ENCODE measurements around the gene SLC16A12. TPM values are rescaled to one million over a fixed set of nuclear protein-coding genes. Genes with fewer than 3 reads are reported as not detected.

The SLC16A12 gene
- total RNA-seq, 4 donors from 2014 or later = 0.97 to 3.1 (median 1.4) TPM

GRCh38 chr10:89476150-89476549 lies 59.2 kb downstream of the SLC16A12 start:
- H3K4me1 ChIP-seq = peaks cover 41 to 47% of the 10 kb centered on the region in 2 donors
- H3K4me3 ChIP-seq = no peak overlapping the region

GRCh38 chr10:89475591-89475998 lies 59.8 kb downstream of the SLC16A12 start:
- DNase-seq = no peak
- no peaks in the 10 kb centered on the region for H3K36me3 ChIP-seq
- peaks cover 39 to 42% of the 10 kb centered on the region in 2 donors for H3K4me1 ChIP-seq
- no peak for ATAC-seq
- peak overlapping the region; percentile 21 to 62 (median 48) for H3K27ac ChIP-seq
- in situ Hi-C loops (cut with MboI; ENCODE audit: low sequenced_read_pairs in 4 of 4) = no loop called here
- H3K27me3 ChIP-seq = no peaks in the 10 kb centered on the region
- H3K9me3 ChIP-seq = no peaks in the 10 kb centered on the region
- TF ChIP-seq CTCF (IDR thresholded peaks at IDR 0.05 in 4 of 5, conservative IDR thresholded peaks at IDR 0.05 in 1 of 5) (no peak), POLR2A (IDR thresholded peaks at IDR 0.05) (no peak)
- intact Hi-C loops (cut with DNase I; ENCODE audit: low total_unique reads) = loop anchor here (5.0 kb wide), 1 partner anchor 48 kb away; no protein-coding TSS in a partner anchor
- H3K4me3 ChIP-seq = no peak overlapping the region

More at GRCh38 chr10:89476150-89476549, 59.2 kb downstream of the SLC16A12 start:
- Histone ChIP-seq H3K27me3 (no peaks in the 10 kb centered on the region), H3K9me3 (no peaks in the 10 kb centered on the region), H3K36me3 (no peaks in the 10 kb centered on the region), H3K27ac (peak overlapping the region; percentile 21 to 62 (median 48))
- DNase-seq (no peak), ATAC-seq (no peak)
- intact Hi-C loops (cut with DNase I; ENCODE audit: low total_unique reads) (loop anchor here (5.0 kb wide), 1 partner anchor 49 kb away; no protein-coding TSS in a partner anchor), in situ Hi-C loops (cut with MboI; ENCODE audit: low sequenced_read_pairs in 4 of 4) (no loop called here)
- no peak for TF ChIP-seq CTCF (IDR thresholded peaks at IDR 0.05 in 4 of 5, conservative IDR thresholded peaks at IDR 0.05 in 1 of 5)
- no peak for TF ChIP-seq POLR2A (IDR thresholded peaks at IDR 0.05)

DNA sequence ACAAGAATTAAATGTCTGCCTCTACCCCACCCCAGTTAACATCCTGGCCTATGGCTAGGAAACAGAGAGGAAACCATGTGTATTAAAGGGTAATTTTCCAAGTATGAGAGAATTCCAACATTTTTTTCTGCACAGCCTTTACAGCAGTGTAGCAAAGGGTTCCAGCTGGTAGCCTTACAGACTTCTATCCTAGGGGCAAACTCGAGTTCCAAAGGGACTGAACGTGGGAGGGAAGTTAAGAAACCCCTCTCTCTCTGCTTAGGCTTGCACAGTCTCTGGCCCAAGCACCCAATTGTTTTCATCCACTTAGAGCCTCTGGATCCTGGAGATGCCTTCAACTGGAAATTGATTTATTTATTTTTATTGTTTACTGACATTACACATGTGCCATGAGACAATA lies 60.3 kb downstream of the SLC16A12 start:
- intact Hi-C loops (cut with DNase I; ENCODE audit: low total_unique reads) = loop anchor here (5.0 kb wide), 1 partner anchor 48 kb away; no protein-coding TSS in a partner anchor
- H3K4me1 ChIP-seq = peaks cover 35 to 39% of the 10 kb centered on the region in 2 donors

DNA sequence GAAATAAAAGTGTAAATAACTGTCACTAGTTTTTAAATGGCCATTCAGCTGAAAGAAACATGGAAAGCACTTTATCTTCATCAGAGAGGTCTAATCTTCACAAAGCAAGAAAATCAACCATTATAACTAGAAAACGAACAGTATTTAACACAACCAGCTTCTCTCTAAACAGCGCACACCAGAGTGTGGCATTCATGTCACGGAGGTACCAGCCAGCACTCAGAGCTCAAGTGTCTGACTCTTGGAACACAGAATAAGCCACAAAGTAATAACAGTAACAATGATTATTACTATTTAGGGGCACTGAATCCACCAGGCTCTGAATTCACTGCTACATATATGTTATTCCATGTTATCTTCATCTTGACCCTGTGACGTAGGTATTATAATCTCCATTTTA lies 60.9 kb downstream of the SLC16A12 start:
- H3K4me1 ChIP-seq = peaks cover 28 to 33% of the 10 kb centered on the region in 2 donors
- H3K27me3 ChIP-seq = no peaks in the 10 kb centered on the region
- H3K9me3 ChIP-seq = no peaks in the 10 kb centered on the region
- DNase-seq (no peak), ATAC-seq (no peak)
- in situ Hi-C loops (cut with MboI; ENCODE audit: low sequenced_read_pairs in 4 of 4) (no loop called here), intact Hi-C loops (cut with DNase I; ENCODE audit: low total_unique reads) (no loop called here)
- TF ChIP-seq POLR2A (IDR thresholded peaks at IDR 0.05) = no peak
- TF ChIP-seq CTCF (IDR thresholded peaks at IDR 0.05 in 4 of 5, conservative IDR thresholded peaks at IDR 0.05 in 1 of 5) = no peak
- H3K27ac ChIP-seq = peak overlapping the region in 1 of 4 donors; percentile 36
- H3K4me3 ChIP-seq = no peak overlapping the region
- H3K36me3 ChIP-seq = no peaks in the 10 kb centered on the region

More for the DNA sequence above, 60.3 kb downstream of the SLC16A12 start:
- no peak for ATAC-seq
- in situ Hi-C loops (cut with MboI; ENCODE audit: low sequenced_read_pairs in 4 of 4) = no loop called here
- no peaks in the 10 kb centered on the region for H3K9me3 ChIP-seq
- no peaks in the 10 kb centered on the region for H3K36me3 ChIP-seq
- TF ChIP-seq POLR2A (IDR thresholded peaks at IDR 0.05) (no peak), CTCF (IDR thresholded peaks at IDR 0.05 in 4 of 5, conservative IDR thresholded peaks at IDR 0.05 in 1 of 5) (no peak)
- no peaks in the 10 kb centered on the region for H3K27me3 ChIP-seq
- peak overlapping the region; percentile 21 to 62 (median 48) for H3K27ac ChIP-seq
- H3K4me3 ChIP-seq = no peak overlapping the region
- no peak for DNase-seq
